Ovary (tissue), 3 donors: ENCODE measurements around the gene IFT80.

Source experiments
- CTCF ChIP-seq, 3 donors: fragments of 450-650 bp in 2 of 3; fragments of 200-600 bp in 1 of 3; IDR thresholded peaks; one replicate each; pipeline versions ENCODE4 v1.5.1 to v1.8.0; 2016 to 2022; ENCODE audit warnings: antibody characterized with exemption in 3 of 3, mild to moderate bottlenecking in 1 of 3
- EP300 ChIP-seq: sonication (generic); formaldehyde crosslinking; IDR thresholded peaks from one replicate; pipeline ENCODE4 v1.6.1; 2017; ENCODE audit warnings: antibody characterized with exemption
- donor health status: DM: no; HTN: no; CAD: no.

- TF ChIP-seq CTCF (IDR thresholded peaks at IDR 0.05), result no peak
- TF ChIP-seq EP300, result no peak
Observed at GRCh38 chr3:160247766-160248165, 151.3 kb downstream of the IFT80 start.
